Nephron (organoid): ENCODE results near the gene DUS1L.

Experiments
- H3K27ac Mint-ChIP-seq, 3 experiments: 2 replicates each; pipeline ENCODE4 v1.8.0; 2020; ENCODE audit warnings: mixed read lengths in 3 of 3, mild to moderate bottlenecking in 2 of 3, moderate library complexity in 1 of 3
- H3K27me3 Mint-ChIP-seq: 2 replicates; pipeline ENCODE4 v1.8.0; 2021; ENCODE audit warnings: low read depth, mild to moderate bottlenecking, moderate library complexity, mixed read lengths
- H3K36me3 Mint-ChIP-seq: 2 replicates; pipeline ENCODE4 v1.8.0; 2020; ENCODE audit warnings: low read depth, mixed read lengths
- H3K4me1 Mint-ChIP-seq: 2 replicates; pipeline ENCODE4 v1.8.0; 2020; ENCODE audit warnings: mixed read lengths
- H3K4me3 Mint-ChIP-seq, 3 experiments: 2 replicates each; pipeline ENCODE4 v1.8.0; 2020; ENCODE audit warnings: mild to moderate bottlenecking in 3 of 3, mixed read lengths in 3 of 3, moderate library complexity in 2 of 3
- H3K9me3 Mint-ChIP-seq: 2 replicates; pipeline ENCODE4 v1.8.0; 2020; ENCODE audit warnings: mixed read lengths
- CTCF ChIP-seq, 3 experiments: fragments of 200-600 bp; sonication (generic); IDR thresholded peaks; one replicate each; pipeline ENCODE4 v1.5.0; 2021; ENCODE audit warnings: antibody characterized with exemption in 3 of 3; ENCODE audit not compliant: unreplicated experiment in 3 of 3

The DUS1L gene

DNA sequence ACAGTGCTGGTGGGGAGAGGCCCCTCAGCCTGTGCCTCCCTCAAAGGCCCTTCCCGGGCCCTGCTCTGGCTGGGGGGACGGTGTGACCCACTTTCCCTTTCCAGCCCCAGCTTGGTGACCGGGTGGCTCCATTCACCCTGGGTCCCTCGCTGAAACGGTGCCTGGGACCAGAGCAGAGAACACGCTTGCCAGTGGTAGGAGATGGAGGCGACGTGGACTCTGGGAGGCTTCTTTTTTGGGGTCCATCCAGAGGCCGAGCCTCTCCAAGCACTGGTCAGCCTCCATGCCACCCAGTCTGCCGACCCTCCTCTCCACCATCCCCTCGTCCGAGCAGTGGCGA lies 50.7 kb downstream of the DUS1L start:
- Mint-ChIP-seq H3K36me3 (peaks cover 4% of the 10 kb centered on the region), H3K27ac (no peak overlapping the region), H3K27me3 (no peaks in the 10 kb centered on the region), H3K4me1 (peaks cover 8% of the 10 kb centered on the region), H3K4me3 (no peak overlapping the region), H3K9me3 (no peaks in the 10 kb centered on the region)
- TF ChIP-seq CTCF (IDR thresholded peaks at IDR 0.05; ENCODE audit: unreplicated experiment in 3 of 3): no peak

GRCh38 chr17:82014432-82014831 lies 51.2 kb downstream of the DUS1L start:
- Mint-ChIP-seq H3K27me3 (no peaks in the 10 kb centered on the region), H3K27ac (no peak overlapping the region), H3K36me3 (peaks cover 4% of the 10 kb centered on the region), H3K4me3 (no peak overlapping the region), H3K9me3 (no peaks in the 10 kb centered on the region), H3K4me1 (peaks cover 8% of the 10 kb centered on the region)
- TF ChIP-seq CTCF (IDR thresholded peaks at IDR 0.05; ENCODE audit: unreplicated experiment in 3 of 3): no peak

- H3K4me3 Mint-ChIP-seq: no peak overlapping the region
- no peaks in the 10 kb centered on the region for H3K9me3 Mint-ChIP-seq
- TF ChIP-seq CTCF (IDR thresholded peaks at IDR 0.05; ENCODE audit: unreplicated experiment in 3 of 3): no peak
- no peaks in the 10 kb centered on the region for H3K27me3 Mint-ChIP-seq
- H3K4me1 Mint-ChIP-seq: peaks cover 6% of the 10 kb centered on the region
- H3K36me3 Mint-ChIP-seq: peaks cover 4% of the 10 kb centered on the region
- H3K27ac Mint-ChIP-seq: no peak overlapping the region
Measured at GRCh38 chr17:82013772-82014321, 51.8 kb downstream of the DUS1L start.

GRCh38 chr17:82013341-82013740 lies 52.3 kb downstream of the DUS1L start:
- peaks cover under 1% of the 10 kb centered on the region for H3K36me3 Mint-ChIP-seq
- TF ChIP-seq CTCF (IDR thresholded peaks at IDR 0.05; ENCODE audit: unreplicated experiment in 3 of 3): no peak
- peaks cover under 1% of the 10 kb centered on the region for H3K4me1 Mint-ChIP-seq
- no peak overlapping the region for H3K4me3 Mint-ChIP-seq
- H3K27me3 Mint-ChIP-seq: no peaks in the 10 kb centered on the region
- no peak overlapping the region for H3K27ac Mint-ChIP-seq
- no peaks in the 10 kb centered on the region for H3K9me3 Mint-ChIP-seq

- no peaks in the 10 kb centered on the region for H3K9me3 Mint-ChIP-seq
- H3K4me3 Mint-ChIP-seq: no peak overlapping the region
- H3K36me3 Mint-ChIP-seq: no peaks in the 10 kb centered on the region
- H3K27me3 Mint-ChIP-seq: no peaks in the 10 kb centered on the region
- H3K4me1 Mint-ChIP-seq: no peaks in the 10 kb centered on the region
- H3K27ac Mint-ChIP-seq: peak overlapping the region in 2 of 3 experiments; percentile 51 to 56
- TF ChIP-seq CTCF (IDR thresholded peaks at IDR 0.05; ENCODE audit: unreplicated experiment in 3 of 3): no peak
Measured at GRCh38 chr17:82012640-82013295, 52.8 kb downstream of the DUS1L start.

DNA sequence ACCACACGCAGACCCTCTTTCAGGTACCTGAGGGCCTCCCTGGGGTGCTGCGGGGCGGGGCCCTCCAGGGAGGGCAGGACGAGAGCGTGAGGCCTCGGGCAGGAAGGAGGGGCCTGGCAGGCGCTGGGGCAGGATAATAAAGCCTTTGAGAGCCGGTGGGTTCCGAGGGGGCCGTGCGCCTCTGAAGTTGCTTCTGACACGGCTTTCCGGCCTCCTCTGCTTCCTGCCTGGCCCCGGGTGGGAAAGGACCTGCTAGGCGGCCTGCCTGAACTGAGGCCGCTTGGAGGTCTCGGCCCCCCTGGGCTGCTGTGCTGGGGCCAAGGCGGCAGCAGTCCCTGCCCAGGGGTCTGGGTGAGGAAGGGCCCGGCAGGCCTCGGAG lies 53.4 kb downstream of the DUS1L start:
- H3K36me3 Mint-ChIP-seq: no peaks in the 10 kb centered on the region

More for the DNA sequence above, 53.4 kb downstream of the DUS1L start:
- H3K4me1 Mint-ChIP-seq: no peaks in the 10 kb centered on the region
- H3K9me3 Mint-ChIP-seq: no peaks in the 10 kb centered on the region
- no peak overlapping the region for H3K27ac Mint-ChIP-seq
- H3K4me3 Mint-ChIP-seq: no peak overlapping the region
- no peak for TF ChIP-seq CTCF (IDR thresholded peaks at IDR 0.05; ENCODE audit: unreplicated experiment in 3 of 3)
- H3K27me3 Mint-ChIP-seq: no peaks in the 10 kb centered on the region
